Natural killer cell treated with Interleukin-12 subunit alpha and Interleukin-12 subunit beta and Interleukin-15 and Interleukin-18, amount 100 ng/mL, for 72 hours (primary cell): ENCODE data around the gene SLC22A4. TPM values are rescaled to one million over a fixed set of nuclear protein-coding genes. Genes with fewer than 3 reads are reported as not detected.
A peak's percentile ranks its signal among the peaks of the same experiment; 100 is the strongest.

ENCODE experiments used
- ATAC-seq, 2 donors: fragments of 150-1000 bp; cut with Tn5 transposase in 1 of 2; sonication (Bioruptor Pico), chemical (Tn5 transposase) in 1 of 2; 2 replicates each; pipeline ENCODE4 v1.10.0; 2021
- DNase-seq: peaks from one replicate; pipeline ENCODE4 v3.0.0; 2022; ENCODE audit warnings: low spot score
- H3K27ac Mint-ChIP-seq, 2 donors: 1 replicate in 1 of 2; 2 replicates in 1 of 2; pipeline ENCODE4 v1.8.0; 2022; ENCODE audit warnings: mixed read lengths in 2 of 2, mild to moderate bottlenecking in 1 of 2, moderate library complexity in 1 of 2
- H3K27me3 Mint-ChIP-seq, 2 donors: 1 replicate in 1 of 2; 2 replicates in 1 of 2; pipeline ENCODE4 v1.8.0; 2022; ENCODE audit warnings: mixed read lengths in 2 of 2
- H3K36me3 Mint-ChIP-seq: one replicate; pipeline ENCODE4 v1.8.0; 2022; ENCODE audit warnings: mixed read lengths
- H3K4me1 Mint-ChIP-seq, 2 donors: 1 replicate in 1 of 2; 2 replicates in 1 of 2; pipeline ENCODE4 v1.8.0; 2022; ENCODE audit warnings: low read depth in 2 of 2, mixed read lengths in 2 of 2, mild to moderate bottlenecking in 1 of 2
- H3K4me3 Mint-ChIP-seq: one replicate; pipeline ENCODE4 v1.8.0; 2022; ENCODE audit warnings: mixed read lengths
- H3K9me3 Mint-ChIP-seq: 2 replicates; pipeline ENCODE4 v1.8.0; 2022; ENCODE audit warnings: mixed read lengths
- total RNA-seq, 2 donors: library from RNA; stranded (reverse); gene quantifications; one replicate each; pipeline ENCODE4 v1.2.3, GENCODE V29; 2022

Gene SLC22A4
- total RNA-seq, 2 donors from 2014 or later, result 0.93 to 2.5 TPM

DNA sequence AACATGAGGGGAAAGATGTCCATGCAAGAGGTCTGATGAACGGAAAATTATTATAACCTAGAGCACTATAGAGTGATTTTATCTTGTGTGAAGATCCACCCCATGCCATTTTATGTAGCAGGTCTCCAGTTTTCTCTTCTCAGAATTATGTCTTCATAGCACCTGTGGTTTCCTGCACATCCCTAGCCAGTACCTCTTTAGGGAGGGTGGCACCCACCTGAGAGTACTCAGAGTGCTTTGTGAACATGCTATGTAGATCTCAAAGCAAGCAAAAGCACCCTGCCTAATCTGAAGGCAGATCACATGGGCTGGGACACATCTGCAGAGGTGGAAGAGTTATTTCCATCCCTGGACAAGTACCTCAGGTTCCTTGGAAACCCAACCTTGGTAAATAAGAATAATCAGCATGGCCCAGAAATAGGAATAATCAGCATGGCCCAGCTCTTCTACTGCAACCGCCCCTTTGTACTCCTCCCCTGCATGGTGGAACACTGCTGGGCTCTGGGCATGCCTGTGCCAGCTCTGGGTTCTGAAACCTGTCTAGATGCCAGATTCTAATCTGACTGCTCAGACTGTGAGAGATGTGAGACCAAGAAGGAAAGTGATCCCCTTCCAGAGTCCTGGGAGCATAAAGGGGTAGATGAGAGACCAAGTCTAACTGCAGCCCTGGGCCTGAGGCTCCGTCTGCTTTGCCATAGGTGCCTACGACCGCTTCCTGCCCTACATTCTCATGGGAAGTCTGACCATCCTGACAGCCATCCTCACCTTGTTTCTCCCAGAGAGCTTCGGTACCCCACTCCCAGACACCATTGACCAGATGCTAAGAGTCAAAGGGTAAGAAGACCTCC lies 99.0 kb downstream of the SLC22A4 start:
- peaks cover 16 to 30% of the 10 kb centered on the region in 2 donors for H3K4me1 Mint-ChIP-seq
- no peak overlapping the region for H3K4me3 Mint-ChIP-seq
- ATAC-seq (no peak), DNase-seq (no peak)
- H3K27me3 Mint-ChIP-seq, result no peaks in the 10 kb centered on the region
- H3K36me3 Mint-ChIP-seq, result no peaks in the 10 kb centered on the region
- peak overlapping the region in 1 of 2 donors; percentile 17 for H3K27ac Mint-ChIP-seq
- no peaks in the 10 kb centered on the region for H3K9me3 Mint-ChIP-seq

Other genes starting within 250 kb of the SLC22A4 start
- gene IL3, start 233.7 kb upstream of the SLC22A4 start, total RNA-seq, result under 1 TPM in 1 of 2 donors, not detected in 1; 0.36 TPM
- 100 to 1,000 TPM in 1 of 2 donors, 10 to 100 TPM in 1; 41.4 to 125 TPM for gene CSF2, start 220.6 kb upstream of the SLC22A4 start, total RNA-seq
- 10 to 100 TPM in 1 of 2 donors, 1 to 10 TPM in 1; 5.5 to 20.1 TPM for gene P4HA2, start 66.5 kb upstream of the SLC22A4 start, total RNA-seq
- not detected for gene PDLIM4, start 36.7 kb upstream of the SLC22A4 start, total RNA-seq
- gene SLC22A5, start 75.3 kb downstream of the SLC22A4 start, total RNA-seq, result 1 to 10 TPM; 3.5 to 6.4 TPM
- 100 to 1,000 TPM; 351 to 512 TPM for gene IRF1, start 196.4 kb downstream of the SLC22A4 start, total RNA-seq
- gene IL5, start 249.1 kb downstream of the SLC22A4 start, total RNA-seq, result 1 to 10 TPM; 7.2 to 9.5 TPM